ENCODE measurements around the gene SMIM44.

The SMIM44 gene

GRCh38 chr19:3475449-3475848 is 7.8 kb downstream of the SMIM44 start:
- no peak for DNase-seq

GRCh38 chr19:3474614-3475013 is 8.6 kb downstream of the SMIM44 start:
- no peak for DNase-seq

GRCh38 chr19:3474010-3474409 is 9.2 kb downstream of the SMIM44 start:
- no peak for DNase-seq

- DNase-seq = no peak
Measured at GRCh38 chr19:3471954-3472655, 11.1 kb downstream of the SMIM44 start.

GRCh38 chr19:3470500-3471128 is 12.6 kb downstream of the SMIM44 start:
- no peak for DNase-seq

GRCh38 chr19:3469638-3470499 is 13.4 kb downstream of the SMIM44 start:
- no peak for DNase-seq

GRCh38 chr19:3468211-3468610 is 15.0 kb downstream of the SMIM44 start:
- no peak for DNase-seq

GRCh38 chr19:3467437-3468198 is 15.6 kb downstream of the SMIM44 start:
- DNase-seq = no peak

GRCh38 chr19:3466635-3467034 is 16.6 kb downstream of the SMIM44 start:
- no peak for DNase-seq

GRCh38 chr19:3465552-3465951 is 17.7 kb downstream of the SMIM44 start:
- no peak for DNase-seq

GRCh38 chr19:3464587-3465235 is 18.5 kb downstream of the SMIM44 start:
- DNase-seq = no peak

GRCh38 chr19:3463714-3464586 is 19.3 kb downstream of the SMIM44 start:
- DNase-seq = no peak

- no peak for DNase-seq
Measured at GRCh38 chr19:3462991-3463713, 20.1 kb downstream of the SMIM44 start.

- no peak for DNase-seq
Measured at GRCh38 chr19:3459965-3460582, 23.2 kb downstream of the SMIM44 start.

GRCh38 chr19:3459089-3459881 is 24.0 kb downstream of the SMIM44 start:
- DNase-seq = no peak

- no peak for DNase-seq
Measured at GRCh38 chr19:3458229-3459088, 24.8 kb downstream of the SMIM44 start.

- DNase-seq = no peak
Measured at GRCh38 chr19:3457528-3458228, 25.6 kb downstream of the SMIM44 start.

Measured in activated effector memory CD4-positive, alpha-beta T cell treated with Interleukin-2 at 50 U/mL for 16 hours (primary cell).